ENCODE results near the gene NCAPH2.
"Not testable (repeated sequence)": the region's sequence is repeated elsewhere in the genome, so short reads cannot be mapped to it uniquely, and the experiment has no call there.

Gene NCAPH2

GRCh38 chr22:50516068-50516467, 8.0 kb downstream of the NCAPH2 start:
- H3K4me1 ChIP-seq (ENCODE audit: insufficient read depth, insufficient read length) = no peaks in the 10 kb centered on the region
- no peaks in the 10 kb centered on the region for H3K9me3 ChIP-seq (ENCODE audit: insufficient read depth, low read length)
- DNase-seq (ENCODE audit: low read depth, low spot score) = no peak
- peaks cover 56% of the 10 kb centered on the region for H3K36me3 ChIP-seq (ENCODE audit: insufficient read depth, insufficient read length, low read length)
- no peaks in the 10 kb centered on the region for H3K27me3 ChIP-seq (ENCODE audit: insufficient read depth, insufficient read length)
- H3K9ac ChIP-seq (ENCODE audit: insufficient read length, low read depth) = peak overlapping the region; percentile 50
- TF ChIP-seq SUZ12 (IDR thresholded peaks at IDR 0.05; ENCODE audit: extremely low read depth, insufficient read depth, insufficient read length) (no peak), YY1 (IDR thresholded peaks at IDR 0.05; ENCODE audit: insufficient read depth, insufficient read length) (no peak), ZNF274 (IDR thresholded peaks at IDR 0.05; ENCODE audit: low read depth, low read length) (no peak)
- H3K4me3 ChIP-seq (ENCODE audit: insufficient read length, low read depth) = no peak overlapping the region

GRCh38 chr22:50516891-50517290, 8.9 kb downstream of the NCAPH2 start:
- H3K36me3 ChIP-seq (ENCODE audit: insufficient read depth, insufficient read length, low read length) = peaks cover 63% of the 10 kb centered on the region
- H3K9ac ChIP-seq (ENCODE audit: insufficient read length, low read depth) = no peak overlapping the region
- H3K27me3 ChIP-seq (ENCODE audit: insufficient read depth, insufficient read length) = no peaks in the 10 kb centered on the region
- H3K4me3 ChIP-seq (ENCODE audit: insufficient read length, low read depth) = no peak overlapping the region
- TF ChIP-seq ZNF274 (IDR thresholded peaks at IDR 0.05; ENCODE audit: low read depth, low read length) (no peak), SUZ12 (IDR thresholded peaks at IDR 0.05; ENCODE audit: extremely low read depth, insufficient read depth, insufficient read length) (no peak), YY1 (IDR thresholded peaks at IDR 0.05; ENCODE audit: insufficient read depth, insufficient read length) (no peak)
- no peaks in the 10 kb centered on the region for H3K9me3 ChIP-seq (ENCODE audit: insufficient read depth, low read length)
- no peaks in the 10 kb centered on the region for H3K4me1 ChIP-seq (ENCODE audit: insufficient read depth, insufficient read length)
- no peak for DNase-seq (ENCODE audit: low read depth, low spot score)

DNA sequence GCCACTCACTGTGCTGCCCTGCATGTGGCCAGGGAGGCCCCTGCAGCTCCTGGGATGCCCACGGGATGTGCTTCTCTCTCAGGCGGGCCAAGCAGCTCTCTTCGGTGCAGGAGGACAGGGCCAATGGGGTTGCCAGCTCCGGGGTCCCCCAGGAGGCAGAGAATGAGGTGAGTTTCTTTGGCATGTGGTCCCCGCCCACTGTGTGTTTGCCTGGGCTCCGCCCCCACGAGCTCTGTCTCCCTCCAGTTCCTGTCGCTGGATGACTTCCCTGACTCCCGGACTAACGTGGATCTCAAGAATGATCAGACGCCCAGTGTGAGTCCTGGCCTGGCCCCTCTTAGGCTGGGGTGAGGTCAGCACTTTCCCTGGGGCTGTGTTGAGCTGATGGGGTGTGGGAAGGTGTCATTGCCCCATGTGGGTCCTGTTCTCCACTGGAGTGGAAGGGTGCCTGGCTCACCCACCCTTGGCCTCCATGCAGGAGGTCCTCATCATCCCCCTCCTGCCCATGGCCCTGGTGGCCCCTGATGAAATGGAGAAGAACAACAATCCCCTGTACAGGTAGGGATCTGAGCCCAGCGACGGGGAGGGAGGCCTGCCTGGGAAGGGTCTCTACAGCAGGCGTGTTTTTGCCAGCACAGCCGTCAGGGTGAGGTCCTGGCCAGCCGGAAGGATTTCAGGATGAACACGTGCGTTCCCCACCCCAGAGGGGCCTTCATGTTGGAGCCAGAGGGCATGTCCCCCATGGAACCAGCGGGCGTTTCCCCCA, 9.7 kb downstream of the NCAPH2 start:
- Histone ChIP-seq H3K36me3 (ENCODE audit: insufficient read depth, insufficient read length, low read length) (peaks cover 67% of the 10 kb centered on the region), H3K9ac (ENCODE audit: insufficient read length, low read depth) (no peak overlapping the region), H3K4me3 (ENCODE audit: insufficient read length, low read depth) (no peak overlapping the region), H3K4me1 (ENCODE audit: insufficient read depth, insufficient read length) (peaks cover under 1% of the 10 kb centered on the region), H3K9me3 (ENCODE audit: insufficient read depth, low read length) (no peaks in the 10 kb centered on the region), H3K27me3 (ENCODE audit: insufficient read depth, insufficient read length) (no peaks in the 10 kb centered on the region)
- TF ChIP-seq ZNF274 (IDR thresholded peaks at IDR 0.05; ENCODE audit: low read depth, low read length) (no peak), SUZ12 (IDR thresholded peaks at IDR 0.05; ENCODE audit: extremely low read depth, insufficient read depth, insufficient read length) (no peak), YY1 (IDR thresholded peaks at IDR 0.05; ENCODE audit: insufficient read depth, insufficient read length) (no peak)
- no peak for DNase-seq (ENCODE audit: low read depth, low spot score)

GRCh38 chr22:50518606-50519005, 10.6 kb downstream of the NCAPH2 start:
- Histone ChIP-seq H3K4me3 (ENCODE audit: insufficient read length, low read depth) (no peak overlapping the region), H3K9ac (ENCODE audit: insufficient read length, low read depth) (no peak overlapping the region), H3K27me3 (ENCODE audit: insufficient read depth, insufficient read length) (no peaks in the 10 kb centered on the region), H3K4me1 (ENCODE audit: insufficient read depth, insufficient read length) (peaks cover 2% of the 10 kb centered on the region), H3K36me3 (ENCODE audit: insufficient read depth, insufficient read length, low read length) (peaks cover 76% of the 10 kb centered on the region), H3K9me3 (ENCODE audit: insufficient read depth, low read length) (no peaks in the 10 kb centered on the region)
- DNase-seq (ENCODE audit: low read depth, low spot score) = no peak
- TF ChIP-seq SUZ12 (IDR thresholded peaks at IDR 0.05; ENCODE audit: extremely low read depth, insufficient read depth, insufficient read length) = no peak
- TF ChIP-seq YY1 (IDR thresholded peaks at IDR 0.05; ENCODE audit: insufficient read depth, insufficient read length) = no peak
- TF ChIP-seq ZNF274 (IDR thresholded peaks at IDR 0.05; ENCODE audit: low read depth, low read length) = no peak

DNA sequence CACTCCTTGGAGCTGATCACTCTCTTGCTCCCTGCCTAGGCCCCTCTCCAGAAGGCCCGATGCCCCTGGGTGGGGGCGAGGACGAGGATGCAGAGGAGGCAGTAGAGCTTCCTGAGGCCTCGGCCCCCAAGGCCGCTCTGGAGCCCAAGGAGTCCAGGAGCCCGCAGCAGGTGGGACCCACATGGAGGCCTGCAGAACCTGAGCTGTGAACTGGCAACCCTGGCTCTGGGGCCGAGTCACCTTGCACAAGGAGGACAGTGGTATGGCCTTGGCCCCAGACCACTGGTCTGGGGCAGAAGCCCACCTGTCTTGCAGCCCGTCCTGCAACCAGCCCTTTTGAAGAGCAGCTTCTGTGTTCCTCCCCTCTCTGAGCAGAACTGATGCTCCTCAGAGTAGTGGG, 11.1 kb downstream of the NCAPH2 start:
- Histone ChIP-seq H3K4me3 (ENCODE audit: insufficient read length, low read depth) (no peak overlapping the region), H3K9ac (ENCODE audit: insufficient read length, low read depth) (no peak overlapping the region), H3K4me1 (ENCODE audit: insufficient read depth, insufficient read length) (peaks cover 2% of the 10 kb centered on the region), H3K36me3 (ENCODE audit: insufficient read depth, insufficient read length, low read length) (peaks cover 82% of the 10 kb centered on the region), H3K9me3 (ENCODE audit: insufficient read depth, low read length) (no peaks in the 10 kb centered on the region), H3K27me3 (ENCODE audit: insufficient read depth, insufficient read length) (no peaks in the 10 kb centered on the region)
- TF ChIP-seq YY1 (IDR thresholded peaks at IDR 0.05; ENCODE audit: insufficient read depth, insufficient read length) (no peak), SUZ12 (IDR thresholded peaks at IDR 0.05; ENCODE audit: extremely low read depth, insufficient read depth, insufficient read length) (no peak), ZNF274 (IDR thresholded peaks at IDR 0.05; ENCODE audit: low read depth, low read length) (no peak)
- DNase-seq (ENCODE audit: low read depth, low spot score) = no peak

GRCh38 chr22:50520184-50520583, 12.2 kb downstream of the NCAPH2 start:
- not testable (repeated sequence) for H3K27me3 ChIP-seq (ENCODE audit: insufficient read depth, insufficient read length); H3K4me3 ChIP-seq (ENCODE audit: insufficient read length, low read depth); H3K9ac ChIP-seq (ENCODE audit: insufficient read length, low read depth); H3K9me3 ChIP-seq (ENCODE audit: insufficient read depth, low read length); DNase-seq (ENCODE audit: low read depth, low spot score); H3K4me1 ChIP-seq (ENCODE audit: insufficient read depth, insufficient read length)
- peaks cover 81% of the 10 kb centered on the region for H3K36me3 ChIP-seq (ENCODE audit: insufficient read depth, insufficient read length, low read length)

DNA sequence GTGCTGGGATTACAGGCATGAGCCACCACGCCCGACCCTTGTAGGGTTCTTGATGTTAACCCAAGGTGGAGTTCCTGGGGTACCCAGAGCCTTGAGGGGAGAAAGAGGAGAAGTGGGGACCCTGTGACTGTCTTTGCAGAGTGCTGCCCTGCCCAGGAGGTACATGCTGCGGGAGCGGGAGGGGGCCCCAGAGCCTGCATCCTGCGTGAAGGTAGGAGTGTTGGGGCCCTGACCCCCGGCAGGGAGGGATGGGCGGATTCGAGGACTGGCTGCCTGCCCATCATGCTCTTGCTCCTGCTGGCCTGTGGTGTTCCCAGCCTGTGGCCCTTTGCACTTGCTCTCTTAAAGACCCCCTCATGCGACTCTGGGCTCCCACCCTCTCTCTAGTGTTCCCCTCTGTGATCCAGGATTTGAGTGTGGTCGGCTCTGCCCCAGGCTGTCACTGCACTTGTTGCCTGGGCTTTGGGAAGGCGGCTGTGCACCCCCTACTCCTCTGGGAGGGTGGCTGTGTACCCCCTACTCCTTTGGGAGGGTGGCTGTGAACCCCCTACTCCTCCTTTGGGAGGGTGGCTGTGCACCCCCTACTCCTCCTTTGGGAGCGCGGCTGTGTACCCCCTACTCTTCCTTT, 12.9 kb downstream of the NCAPH2 start:
- H3K27me3 ChIP-seq (ENCODE audit: insufficient read depth, insufficient read length) = no peaks in the 10 kb centered on the region
- H3K4me3 ChIP-seq (ENCODE audit: insufficient read length, low read depth) = no peak overlapping the region
- no peak for DNase-seq (ENCODE audit: low read depth, low spot score)
- peaks cover 7% of the 10 kb centered on the region for H3K4me1 ChIP-seq (ENCODE audit: insufficient read depth, insufficient read length)
- TF ChIP-seq SUZ12 (IDR thresholded peaks at IDR 0.05; ENCODE audit: extremely low read depth, insufficient read depth, insufficient read length) (no peak), ZNF274 (IDR thresholded peaks at IDR 0.05; ENCODE audit: low read depth, low read length) (no peak), YY1 (IDR thresholded peaks at IDR 0.05; ENCODE audit: insufficient read depth, insufficient read length) (no peak)
- H3K9me3 ChIP-seq (ENCODE audit: insufficient read depth, low read length) = no peaks in the 10 kb centered on the region
- H3K9ac ChIP-seq (ENCODE audit: insufficient read length, low read depth) = no peak overlapping the region
- H3K36me3 ChIP-seq (ENCODE audit: insufficient read depth, insufficient read length, low read length) = peaks cover 77% of the 10 kb centered on the region

All from NT2/D1 (cell line).